Stimulated activated CD4-positive, alpha-beta T cell treated with anti-CD3 and anti-CD28 coated beads, Interleukin-4, amount 100 ng/mL, for 4 hours (primary cell): Measurements from ENCODE around the gene IP6K1.
A peak's percentile ranks its signal among the peaks of the same experiment; 100 is the strongest.

ENCODE experiments used
- DNase-seq, 2 experiments: peaks; one replicate each; pipeline ENCODE4 v3.0.0-alpha.2; 2020

The IP6K1 gene

DNA sequence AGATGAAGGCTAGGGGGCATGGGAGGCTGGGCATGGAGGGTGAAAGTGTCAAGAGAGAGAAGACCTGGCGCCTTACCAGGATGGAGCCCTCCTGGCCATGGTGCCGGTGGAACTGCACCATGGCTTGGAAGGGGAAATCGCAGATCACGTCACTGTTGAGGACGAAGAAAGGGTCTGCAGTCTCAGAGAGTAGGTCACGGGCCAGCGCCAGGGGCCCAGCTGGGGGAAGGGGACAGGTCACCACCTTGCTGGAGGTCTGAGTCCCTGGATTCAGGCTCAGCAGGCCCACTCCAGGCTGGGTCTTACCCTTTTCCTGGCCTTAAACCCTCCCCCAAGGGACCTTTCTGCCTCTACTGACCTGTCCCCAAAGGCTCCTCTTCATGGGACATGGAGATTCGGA lies 63.4 kb downstream of the IP6K1 start:
- no peak for DNase-seq

DNA sequence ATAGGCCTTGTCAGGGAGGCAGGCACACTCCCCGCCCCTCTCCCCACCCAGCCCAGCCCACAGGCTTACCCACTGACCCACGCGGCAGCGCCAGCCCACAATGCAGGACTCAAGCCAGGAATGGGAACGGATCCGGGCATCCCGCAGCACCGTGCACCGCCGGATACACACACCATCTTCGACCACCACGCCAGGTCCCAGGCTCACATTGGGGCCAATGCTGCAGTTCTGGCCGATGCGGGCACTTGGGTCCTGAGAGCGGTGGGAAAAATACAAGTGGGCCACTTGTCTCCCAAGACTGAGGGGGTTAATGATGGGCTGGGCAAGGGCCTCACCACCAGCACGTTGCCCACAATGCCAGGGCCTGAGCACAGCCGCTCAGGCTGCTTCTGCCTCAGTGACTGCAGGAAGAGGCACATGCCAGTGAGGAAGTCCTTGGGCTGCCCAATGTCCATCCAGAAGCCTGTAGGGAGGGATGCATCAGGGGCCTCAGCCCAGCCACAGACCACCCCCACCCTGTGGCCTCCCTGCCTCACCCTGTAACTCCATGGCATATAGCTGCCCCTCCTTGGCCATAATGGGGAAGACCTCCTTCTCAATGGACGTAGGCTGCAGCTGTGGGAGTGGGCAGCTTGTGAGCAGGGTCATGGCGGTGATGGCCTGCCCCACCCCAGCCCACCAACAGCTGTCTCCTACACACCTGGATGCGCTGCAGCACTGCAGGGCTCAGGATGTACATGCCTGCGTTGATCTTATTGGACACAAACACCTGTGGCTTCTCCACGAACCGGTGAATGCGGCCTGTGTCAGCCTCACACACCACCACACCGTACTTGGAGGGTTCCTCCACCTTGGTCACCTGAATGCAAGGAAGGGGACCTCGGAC lies 64.2 kb downstream of the IP6K1 start:
- no peak for DNase-seq

DNA sequence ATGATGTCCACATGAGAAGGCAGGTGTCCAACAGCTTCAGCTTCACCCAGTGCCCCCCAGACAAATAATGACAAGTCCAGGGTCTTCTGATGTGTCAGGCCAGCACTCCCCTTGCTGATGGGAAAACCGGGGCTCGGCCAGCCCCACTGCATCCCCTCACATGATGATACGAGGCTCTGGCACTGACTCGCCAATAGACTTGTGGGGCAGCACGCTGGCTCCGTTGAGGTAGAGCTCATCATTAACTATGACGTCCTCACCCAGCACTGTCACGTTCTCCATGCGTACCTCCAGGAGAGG lies 64.8 kb downstream of the IP6K1 start:
- no peak for DNase-seq

DNA sequence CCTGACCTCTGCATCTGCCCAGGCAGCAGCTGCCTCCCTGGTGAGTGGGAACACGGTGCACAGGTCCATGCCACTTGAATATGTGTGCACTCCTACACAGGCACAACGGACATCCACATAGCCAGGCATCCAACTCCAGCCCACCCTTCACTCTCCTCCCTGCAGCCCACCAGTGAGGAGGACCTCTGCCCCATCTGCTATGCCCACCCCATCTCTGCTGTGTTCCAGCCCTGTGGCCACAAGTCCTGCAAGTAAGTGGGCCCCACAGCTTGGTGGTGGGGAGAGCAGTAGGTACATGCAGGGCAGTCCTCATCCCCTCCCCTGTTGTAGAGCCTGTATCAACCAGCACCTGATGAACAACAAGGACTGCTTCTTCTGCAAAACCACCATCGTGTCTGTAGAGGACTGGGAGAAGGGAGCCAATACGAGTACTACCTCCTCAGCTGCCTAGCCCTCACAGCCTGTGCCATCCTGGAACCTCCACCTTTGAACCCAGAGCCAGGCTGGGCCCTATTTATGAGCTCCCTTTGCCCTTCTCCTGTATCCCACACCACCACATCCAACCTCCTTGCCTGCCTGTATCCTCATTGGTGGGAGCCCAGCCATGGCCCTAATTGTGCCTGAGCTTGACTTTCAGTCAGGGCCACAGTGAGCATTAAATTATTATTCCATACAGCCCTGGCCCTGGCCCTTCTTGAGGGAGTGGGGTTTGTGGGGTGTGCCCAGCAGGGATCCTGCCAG lies 65.3 kb downstream of the IP6K1 start:
- no peak for DNase-seq

DNA sequence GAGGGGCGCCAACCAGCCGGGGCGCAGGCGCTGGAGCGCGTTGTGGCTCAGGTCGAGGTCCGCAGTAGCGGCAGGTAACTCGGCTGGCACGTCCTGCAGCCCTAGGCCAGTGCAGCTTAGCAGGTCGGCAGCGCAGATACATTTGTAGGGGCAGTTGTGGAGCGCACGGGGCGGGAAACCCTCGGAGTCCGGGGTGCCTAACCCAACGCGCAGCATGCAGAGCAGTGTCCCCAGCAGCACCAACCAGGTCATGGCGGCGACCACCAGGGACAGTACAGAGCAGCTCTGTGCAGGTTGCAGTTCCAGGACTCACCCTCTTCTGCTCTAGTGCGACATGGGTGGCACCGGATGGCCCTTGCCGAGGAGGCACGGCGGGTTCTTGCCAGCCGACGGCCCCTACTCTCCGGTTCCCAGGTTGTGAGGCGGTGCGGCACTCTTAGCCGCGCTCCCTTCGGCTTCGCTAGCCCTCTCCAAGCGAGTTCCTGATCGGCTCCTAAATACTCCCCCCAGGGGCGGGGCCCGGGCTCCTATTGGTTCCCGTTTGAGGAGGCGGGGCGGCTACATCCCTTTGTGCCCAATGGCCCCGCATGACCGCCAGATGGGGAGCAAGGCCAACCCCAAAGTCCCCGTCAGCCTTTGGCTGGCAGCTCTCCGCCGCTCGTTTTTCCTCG lies 67.0 kb downstream of the IP6K1 start, which contains the start of gene AMIGO3:
TSS of gene AMIGO3 (minus strand) at position 471 of the 671 bp plus-strand sequence. CDS start at position 252, 219 bp downstream.
- DNase-seq = peak; percentile 84 to 90

GRCh38 chr3:49718858-49719213 lies 67.5 kb downstream of the IP6K1 start:
- DNase-seq = peak in 1 of 2 experiments; percentile 24

DNA sequence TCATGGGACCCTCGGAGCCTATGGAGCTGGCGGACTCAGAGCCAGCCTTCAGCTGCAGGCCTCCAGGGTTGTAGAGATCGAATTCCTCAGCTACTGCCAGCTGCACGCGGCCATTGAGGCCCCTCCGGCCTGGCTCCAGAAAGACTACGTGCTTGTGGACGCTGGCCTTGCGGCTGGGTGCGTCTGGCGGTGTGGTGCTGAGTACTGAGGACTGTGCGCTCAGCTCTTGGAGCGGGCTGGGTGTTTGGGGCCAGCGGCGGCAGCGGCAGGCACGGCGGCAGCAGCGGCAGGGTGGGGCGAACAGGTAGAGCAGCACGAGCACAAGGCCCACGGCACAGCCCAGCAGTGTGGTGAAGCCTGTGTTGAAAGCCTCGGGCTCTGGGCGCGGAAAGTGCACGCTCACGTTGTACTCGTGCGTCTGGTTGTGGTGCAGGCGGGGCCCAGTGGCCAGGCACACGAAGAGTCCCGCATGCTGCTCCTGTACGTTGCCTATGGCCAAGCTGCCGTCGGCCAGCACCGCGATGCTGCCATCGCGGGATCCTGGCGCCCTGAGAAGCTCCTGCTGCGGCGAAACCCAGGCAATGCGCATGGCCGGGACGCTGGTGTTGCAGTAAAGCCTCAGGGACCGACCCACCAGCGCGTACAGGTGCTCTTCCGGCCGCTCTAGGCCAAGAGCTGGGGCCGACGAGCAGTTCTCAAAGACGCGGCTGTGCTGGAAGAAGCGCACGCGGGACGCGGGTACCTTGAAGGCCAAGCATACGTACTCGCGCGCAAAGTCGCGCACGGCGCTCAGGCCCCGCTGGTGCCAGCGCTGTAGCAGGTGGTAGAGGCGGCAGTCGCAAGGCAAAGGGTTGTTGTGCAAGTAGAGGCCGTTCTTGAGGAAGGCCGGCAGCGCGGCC lies 68.1 kb downstream of the IP6K1 start:
- no peak for DNase-seq

DNA sequence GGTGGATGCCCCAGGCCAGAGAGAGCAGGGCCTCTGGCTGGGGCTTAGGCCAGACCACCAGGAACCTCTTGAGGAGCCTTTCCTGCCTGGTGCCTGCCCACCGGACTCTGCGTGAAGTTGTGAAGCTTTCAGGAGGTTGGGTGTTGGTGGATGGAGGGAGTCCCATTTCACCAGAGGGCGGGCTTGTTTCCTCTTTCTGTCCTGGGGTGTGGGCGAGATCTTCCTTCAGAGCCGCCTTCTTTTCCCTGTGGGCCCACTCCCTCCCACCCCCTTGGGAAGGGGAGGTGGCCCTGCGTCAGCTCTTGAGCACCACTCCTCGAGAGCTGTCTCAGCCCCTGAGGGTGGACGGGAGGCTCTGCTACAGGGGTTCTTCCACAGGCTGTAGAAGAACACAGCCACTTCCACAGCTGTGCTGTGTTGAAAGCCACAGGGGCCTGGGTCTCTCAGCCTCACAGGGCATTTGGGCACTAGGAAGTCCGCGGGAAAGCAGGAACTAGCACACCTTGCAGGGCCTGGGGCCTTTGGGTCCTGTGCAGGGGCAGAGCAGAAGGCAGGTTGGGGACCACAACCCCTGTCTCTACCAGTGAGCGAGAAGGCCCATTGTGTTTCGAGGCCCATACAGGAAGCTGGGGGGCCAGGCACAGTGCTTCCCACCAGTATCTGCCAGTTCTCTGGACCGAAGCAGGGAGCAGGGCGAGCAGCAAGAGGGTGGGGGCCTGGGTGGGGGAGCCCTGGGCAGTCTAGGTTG lies 69.0 kb downstream of the IP6K1 start:
- no peak for DNase-seq

DNA sequence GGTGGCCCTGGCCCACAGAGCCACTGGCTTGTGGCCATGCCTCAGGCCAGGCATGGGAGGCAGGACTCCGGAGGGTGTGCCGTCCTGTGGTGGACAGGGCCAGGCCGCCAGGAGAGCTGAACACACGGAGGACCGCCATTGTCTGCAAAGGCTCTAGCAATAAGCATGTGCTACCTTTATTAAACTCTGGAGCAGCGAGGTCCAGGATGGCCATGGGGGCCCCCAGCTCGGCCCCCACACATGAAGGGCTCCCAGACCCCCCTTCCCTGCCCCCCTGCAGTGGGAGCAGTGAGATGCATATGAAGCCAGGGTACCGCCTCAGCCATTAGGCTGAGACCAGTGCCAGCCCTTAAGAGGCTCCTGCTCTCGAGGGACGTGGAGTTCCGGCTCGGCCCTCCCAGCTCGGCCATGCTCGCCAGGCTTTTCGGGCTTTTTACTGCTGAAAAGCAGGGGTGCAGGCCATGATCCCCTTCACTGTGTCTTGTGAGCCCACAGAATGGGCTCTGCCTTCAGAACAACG lies 69.6 kb downstream of the IP6K1 start:
- no peak for DNase-seq

DNA sequence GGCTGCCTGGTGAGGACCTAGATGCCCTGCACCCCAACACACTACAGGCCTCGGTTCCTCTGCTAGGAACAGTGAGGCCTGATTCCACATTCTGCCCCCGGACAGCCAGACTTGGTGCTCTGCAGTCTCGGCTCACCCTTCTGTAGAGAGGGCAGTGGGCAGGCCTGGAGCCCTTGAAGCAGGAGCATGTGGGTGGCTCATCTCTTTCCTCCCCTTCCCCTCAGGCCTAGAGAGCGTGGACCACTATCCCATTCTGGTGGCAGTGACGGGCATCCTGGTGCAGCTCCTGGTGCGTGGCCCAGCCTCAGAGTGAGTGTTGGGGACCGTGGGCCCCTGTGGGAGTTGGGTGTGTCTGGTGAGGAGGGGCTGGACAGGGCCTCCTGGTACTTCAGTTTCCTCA lies 70.2 kb downstream of the IP6K1 start:
- no peak for DNase-seq

GRCh38 chr3:49715611-49716121 lies 70.7 kb downstream of the IP6K1 start:
- DNase-seq = no peak

GRCh38 chr3:49714728-49715550 lies 71.4 kb downstream of the IP6K1 start:
- no peak for DNase-seq

DNA sequence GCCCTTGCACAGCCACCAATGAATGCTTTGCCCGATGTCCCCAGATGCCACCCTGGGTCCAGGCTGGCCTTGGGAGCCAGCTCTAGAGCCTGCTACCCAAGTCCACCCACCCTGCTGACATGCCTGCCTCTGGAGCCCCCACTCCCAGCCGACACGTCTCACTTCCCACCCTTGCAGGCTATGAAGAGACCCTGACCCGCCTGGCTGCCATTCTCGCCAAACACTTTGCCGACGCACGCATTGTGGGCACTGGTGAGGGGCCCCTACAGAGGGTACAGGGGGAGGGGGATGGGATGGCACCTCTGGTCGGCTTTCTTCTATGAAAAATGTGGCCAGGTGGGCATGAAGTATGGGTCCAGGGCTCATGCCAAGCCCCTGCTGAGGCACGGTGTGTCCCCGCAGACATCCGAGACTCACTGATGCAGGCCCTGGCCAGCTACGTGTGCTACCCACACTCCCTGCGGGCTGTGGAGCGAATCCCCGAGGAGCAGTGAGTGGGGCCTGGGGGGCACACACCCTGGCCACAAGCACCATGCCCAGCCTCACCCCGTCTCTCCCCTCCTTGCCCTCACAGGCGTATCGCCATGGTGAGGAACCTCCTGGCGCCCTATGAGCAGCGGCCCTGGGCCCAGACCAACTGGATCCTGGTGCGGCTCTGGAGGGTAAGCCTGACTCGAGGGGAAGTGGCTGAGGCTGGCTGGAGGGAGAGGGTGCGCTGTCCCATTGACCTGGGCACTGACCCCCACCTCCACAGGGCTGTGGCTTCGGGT lies 72.8 kb downstream of the IP6K1 start:
- DNase-seq = no peak

- DNase-seq = no peak
These were observed 73.6 kb downstream of the IP6K1 start for GRCh38 chr3:49712631-49713317.

DNA sequence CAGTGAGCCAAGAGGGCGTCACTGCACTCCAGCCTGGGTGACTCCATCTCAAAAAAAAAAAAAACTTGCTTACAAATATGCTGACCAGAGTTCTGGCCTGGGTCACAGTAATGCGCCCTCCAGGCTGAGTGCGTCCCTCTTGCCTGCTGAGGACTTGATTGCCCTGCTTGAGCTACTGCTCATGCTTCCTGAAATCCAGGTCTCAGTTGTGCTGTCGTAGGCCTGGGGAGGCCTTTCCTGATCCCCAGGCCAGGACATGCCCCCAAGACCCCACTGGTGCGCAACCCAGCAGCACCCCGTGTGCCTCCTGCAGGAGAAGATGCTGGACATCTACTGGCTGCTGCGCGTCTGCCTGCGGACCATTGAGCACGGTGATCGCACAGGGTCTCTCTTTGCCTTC lies 74.2 kb downstream of the IP6K1 start:
- no peak for DNase-seq

DNA sequence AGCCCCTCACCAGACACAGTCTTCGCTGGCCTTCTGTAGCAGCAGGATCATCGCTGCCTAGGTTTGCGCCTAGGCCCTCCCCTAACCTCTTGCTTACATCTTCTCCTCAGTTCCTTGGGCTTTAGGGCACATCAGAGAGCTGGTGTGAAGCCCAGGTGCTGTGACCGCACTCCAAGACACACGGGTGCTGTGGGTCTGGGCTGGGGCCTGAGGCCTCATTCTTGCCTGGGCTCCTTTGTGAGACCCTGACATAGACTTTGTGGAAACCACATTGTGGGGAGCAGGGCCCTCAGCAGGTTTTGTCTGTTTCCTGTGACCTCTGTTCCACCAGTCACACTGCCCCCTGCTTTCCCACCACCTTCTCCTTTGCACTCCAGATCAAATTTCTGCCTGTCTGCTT lies 74.9 kb downstream of the IP6K1 start:
- no peak for DNase-seq

DNA sequence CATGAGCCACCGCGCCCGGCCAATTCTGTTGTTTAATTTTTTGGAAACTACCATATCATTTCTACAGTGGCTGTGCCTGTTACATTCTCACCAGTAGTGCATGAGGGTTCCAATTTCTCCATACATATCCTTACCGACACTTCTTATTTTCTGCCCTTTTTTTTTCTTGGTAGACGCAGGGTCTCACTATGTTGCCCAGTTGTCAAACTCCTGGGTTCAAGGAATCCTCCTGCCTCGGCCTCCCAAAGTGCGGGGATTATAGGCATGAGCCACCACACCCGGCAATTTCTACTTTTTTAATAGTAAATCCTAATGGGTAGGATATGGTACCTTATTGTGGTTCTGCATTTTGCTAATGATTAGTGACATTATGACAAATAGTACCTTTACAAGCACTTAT lies 76.5 kb downstream of the IP6K1 start:
- no peak for DNase-seq

GRCh38 chr3:49707113-49707480 lies 79.2 kb downstream of the IP6K1 start:
- DNase-seq = no peak

GRCh38 chr3:49706456-49707112 lies 79.8 kb downstream of the IP6K1 start:
- no peak for DNase-seq
